Endothelial cell (in vitro differentiated cells): ENCODE measurements around the gene INIP. TPM values are rescaled to one million over a fixed set of nuclear protein-coding genes. Genes with fewer than 3 reads are reported as not detected.

Experiments
- DNase-seq: peaks from one replicate; pipeline ENCODE4 v3.0.0; 2021; ENCODE audit warnings: low spot score
- H3K27ac Mint-ChIP-seq: one replicate; pipeline ENCODE4 v1.8.0; 2021; ENCODE audit warnings: mixed read lengths, inconsistent platforms; ENCODE audit not compliant: unreplicated experiment
- H3K27me3 Mint-ChIP-seq: one replicate; pipeline ENCODE4 v1.8.0; 2021; ENCODE audit warnings: mild to moderate bottlenecking, moderate library complexity, mixed read lengths, inconsistent platforms; ENCODE audit not compliant: unreplicated experiment
- H3K36me3 Mint-ChIP-seq: one replicate; pipeline ENCODE4 v1.8.0; 2021; ENCODE audit warnings: mild to moderate bottlenecking, low read depth, mixed read lengths, inconsistent platforms; ENCODE audit not compliant: unreplicated experiment
- H3K4me1 Mint-ChIP-seq: one replicate; pipeline ENCODE4 v1.8.0; 2021; ENCODE audit warnings: mild to moderate bottlenecking, mixed read lengths, inconsistent platforms; ENCODE audit not compliant: unreplicated experiment
- H3K4me3 Mint-ChIP-seq: one replicate; pipeline ENCODE4 v1.8.0; 2021; ENCODE audit warnings: mild to moderate bottlenecking, mixed read lengths, inconsistent platforms; ENCODE audit not compliant: unreplicated experiment
- H3K9me3 Mint-ChIP-seq: one replicate; pipeline ENCODE4 v1.8.0; 2021; ENCODE audit warnings: mixed read lengths, inconsistent platforms; ENCODE audit not compliant: unreplicated experiment
- CTCF ChIP-seq: fragments of 200-600 bp; sonication (generic); IDR thresholded peaks from one replicate; pipeline ENCODE4 v1.5.0; 2021; ENCODE audit warnings: antibody characterized with exemption; ENCODE audit not compliant: unreplicated experiment
- total RNA-seq: library from RNA; stranded (reverse); fragmentation: NEBNext Ultra II Directional; extraction: Animal tissue kit (Norgen Biotek cat#: 25700); gene quantifications from one replicate; pipeline ENCODE4 v1.2.1, GENCODE V29; 2021; ENCODE audit not compliant: unreplicated experiment

Gene INIP
- total RNA-seq, 1 donor from 2014 or later, result 20.8 TPM

GRCh38 chr9:112757282-112757883 lies 39.5 kb upstream of the INIP start:
- H3K4me3 Mint-ChIP-seq, result no peak overlapping the region
- H3K36me3 Mint-ChIP-seq, result no peaks in the 10 kb centered on the region
- H3K4me1 Mint-ChIP-seq, result peaks cover 14% of the 10 kb centered on the region
- H3K27me3 Mint-ChIP-seq, result peaks cover 14% of the 10 kb centered on the region
- no peak for TF ChIP-seq CTCF
- no peak overlapping the region for H3K27ac Mint-ChIP-seq
- H3K9me3 Mint-ChIP-seq, result no peaks in the 10 kb centered on the region
- no peak for DNase-seq

- no peak overlapping the region for H3K4me3 Mint-ChIP-seq
- no peak overlapping the region for H3K27ac Mint-ChIP-seq
- peaks cover 20% of the 10 kb centered on the region for H3K27me3 Mint-ChIP-seq
- peaks cover 17% of the 10 kb centered on the region for H3K4me1 Mint-ChIP-seq
- H3K36me3 Mint-ChIP-seq, result peaks cover 5% of the 10 kb centered on the region
- TF ChIP-seq CTCF, result no peak
- no peaks in the 10 kb centered on the region for H3K9me3 Mint-ChIP-seq
- no peak for DNase-seq
These were observed 37.8 kb upstream of the INIP start for GRCh38 chr9:112755675-112756074.

GRCh38 chr9:112755016-112755427 lies 37.1 kb upstream of the INIP start:
- peaks cover 17% of the 10 kb centered on the region for H3K4me1 Mint-ChIP-seq
- H3K4me3 Mint-ChIP-seq, result no peak overlapping the region
- DNase-seq, result no peak
- H3K36me3 Mint-ChIP-seq, result peaks cover 5% of the 10 kb centered on the region
- H3K27ac Mint-ChIP-seq, result peak overlapping the region; percentile 16
- no peak for TF ChIP-seq CTCF
- no peaks in the 10 kb centered on the region for H3K9me3 Mint-ChIP-seq
- peaks cover 17% of the 10 kb centered on the region for H3K27me3 Mint-ChIP-seq

- peaks cover 17% of the 10 kb centered on the region for H3K27me3 Mint-ChIP-seq
- peaks cover 17% of the 10 kb centered on the region for H3K4me1 Mint-ChIP-seq
- TF ChIP-seq CTCF, result no peak
- no peaks in the 10 kb centered on the region for H3K9me3 Mint-ChIP-seq
- H3K27ac Mint-ChIP-seq, result no peak overlapping the region
- H3K4me3 Mint-ChIP-seq, result no peak overlapping the region
- no peak for DNase-seq
- H3K36me3 Mint-ChIP-seq, result peaks cover 5% of the 10 kb centered on the region
These were observed 36.7 kb upstream of the INIP start for GRCh38 chr9:112754578-112754977.

DNA sequence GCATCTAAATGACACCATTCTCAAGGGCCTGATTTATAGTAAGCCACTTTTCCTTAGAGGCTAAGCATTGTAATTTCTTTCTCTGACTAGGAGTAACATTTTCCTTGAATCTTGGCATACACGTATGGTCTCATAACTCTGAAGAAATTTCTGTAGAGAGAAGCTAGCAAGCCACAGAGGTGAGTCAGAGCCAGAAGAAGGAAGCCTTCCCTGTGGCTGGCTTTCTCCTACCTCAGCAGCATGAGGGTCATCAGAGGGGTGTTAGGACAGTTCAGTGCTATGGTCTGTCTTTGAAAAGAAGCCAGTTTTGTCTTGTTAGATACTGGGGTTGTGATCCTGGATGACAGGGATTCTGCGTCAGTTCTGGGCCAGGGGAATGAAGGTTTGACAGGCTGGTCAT lies 35.8 kb upstream of the INIP start:
- Mint-ChIP-seq H3K27me3 (peaks cover 17% of the 10 kb centered on the region), H3K4me1 (peaks cover 17% of the 10 kb centered on the region), H3K36me3 (peaks cover 5% of the 10 kb centered on the region), H3K9me3 (no peaks in the 10 kb centered on the region), H3K4me3 (no peak overlapping the region), H3K27ac (no peak overlapping the region)
- TF ChIP-seq CTCF, result no peak
- DNase-seq, result no peak
